GM12873 (cell line): ENCODE measurements around the gene ROCK2.

Experiments used
- CTCF ChIP-seq: IDR thresholded peaks from 2 replicates; pipeline ENCODE4 v1.5.1; 2012; ENCODE audit warnings: low read depth, mild to moderate bottlenecking, moderate library complexity, low read length, control low read depth; ENCODE audit not compliant: insufficient read depth; ENCODE audit errors: missing control alignments

Gene ROCK2

GRCh38 chr2:11375689-11376027, 31.2 kb upstream of the ROCK2 start:
- TF ChIP-seq CTCF: no peak

GRCh38 chr2:11375025-11375688, 30.7 kb upstream of the ROCK2 start:
- no peak for TF ChIP-seq CTCF

GRCh38 chr2:11373096-11373495, 28.7 kb upstream of the ROCK2 start:
- TF ChIP-seq CTCF: no peak

DNA sequence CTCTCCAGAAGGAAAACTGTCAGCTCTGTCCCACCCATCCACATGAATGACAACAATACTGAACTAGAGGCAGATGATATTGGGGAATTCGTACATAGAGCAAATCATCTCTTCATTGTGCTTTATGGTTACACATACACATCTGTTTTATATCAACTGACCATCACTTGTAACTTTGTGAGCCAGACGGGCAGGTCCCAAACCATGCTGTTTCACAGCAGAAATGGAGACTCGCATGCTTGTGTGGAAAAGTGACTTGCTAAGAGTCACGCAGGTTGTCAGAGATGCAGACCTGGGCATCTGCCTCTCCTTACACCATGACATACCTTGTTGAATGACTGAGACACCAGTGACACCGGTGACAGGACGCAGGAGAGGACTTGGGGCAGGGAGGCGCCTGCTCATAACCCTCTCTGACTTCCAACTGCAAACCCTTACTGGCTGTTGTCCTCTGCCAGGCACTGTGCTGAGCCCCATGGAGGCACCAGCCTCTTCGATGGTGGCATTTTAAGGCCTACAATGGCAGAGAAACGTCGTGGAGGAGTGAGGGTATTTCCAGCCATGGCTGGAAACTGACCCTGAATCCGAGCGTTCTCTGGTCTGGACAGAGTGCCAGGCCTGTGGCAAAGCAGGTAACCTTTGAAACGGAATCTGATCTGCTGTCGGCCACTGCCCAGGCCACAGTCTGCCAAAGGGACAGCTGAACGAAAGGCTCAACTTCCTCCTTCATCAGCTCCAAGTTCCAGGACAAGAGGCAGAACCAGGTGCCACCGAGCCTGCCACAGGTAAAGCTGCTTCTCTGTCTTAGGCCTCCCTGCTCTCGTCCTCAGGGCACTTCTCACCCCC, 26.9 kb upstream of the ROCK2 start:
- no peak for TF ChIP-seq CTCF

DNA sequence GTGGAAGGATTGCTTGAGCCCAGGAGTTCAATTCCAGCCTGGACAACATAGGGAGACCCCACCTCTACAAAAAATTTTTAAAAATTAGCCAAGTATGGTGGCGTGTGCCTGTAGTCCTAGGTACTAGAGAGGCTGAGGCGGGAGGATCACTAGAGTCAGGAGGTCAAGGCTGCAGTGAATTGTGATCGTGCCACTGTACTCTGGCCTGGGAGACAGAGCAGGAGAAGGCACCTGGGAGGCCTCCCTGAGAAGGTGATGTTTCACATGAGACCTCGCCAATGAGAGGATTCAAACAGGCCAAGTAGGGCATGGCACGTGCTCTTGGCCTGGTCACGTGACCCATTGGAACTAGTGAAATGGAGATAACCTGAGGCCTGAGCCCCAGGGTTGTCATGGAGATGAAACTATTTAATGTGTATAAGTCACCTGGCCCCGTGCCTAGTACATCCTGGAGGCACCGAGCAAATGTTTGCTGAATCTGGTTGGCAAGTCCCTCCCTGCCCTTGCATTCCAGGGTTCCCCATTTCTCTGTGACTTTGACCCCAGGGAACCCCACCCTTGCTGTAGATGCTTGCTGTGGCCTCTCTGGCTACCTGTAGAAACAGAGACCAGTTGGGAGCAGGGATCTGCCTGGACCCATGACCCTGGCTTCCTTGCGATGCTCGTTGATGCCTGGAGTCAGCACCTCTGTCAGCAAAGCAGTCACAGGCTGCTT, 26.1 kb upstream of the ROCK2 start:
- no peak for TF ChIP-seq CTCF

DNA sequence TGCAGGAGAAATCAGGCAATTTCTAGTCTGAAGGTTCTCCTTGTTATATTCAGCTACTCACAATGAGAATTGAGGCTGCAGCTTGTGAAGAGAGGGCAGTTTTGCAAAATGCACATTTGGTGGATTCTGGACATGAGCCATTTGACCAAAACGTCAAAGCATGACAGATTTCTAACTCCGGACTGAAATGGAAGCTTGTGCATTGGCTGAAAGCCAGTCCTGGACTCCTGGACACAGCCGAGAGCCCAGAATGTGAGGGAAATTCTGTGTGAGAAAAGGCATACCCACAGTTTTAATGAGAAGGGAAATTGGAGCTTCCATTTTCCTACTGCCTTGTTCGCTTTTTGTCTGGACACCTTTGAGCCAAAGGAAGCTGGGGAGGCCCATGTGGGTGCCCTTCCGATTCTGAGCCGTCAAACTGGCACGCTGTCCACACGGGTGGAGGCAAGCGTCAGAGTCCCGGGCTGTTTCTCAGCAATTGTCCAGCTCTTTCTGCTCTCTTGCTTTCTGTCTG, 23.7 kb upstream of the ROCK2 start:
- no peak for TF ChIP-seq CTCF

DNA sequence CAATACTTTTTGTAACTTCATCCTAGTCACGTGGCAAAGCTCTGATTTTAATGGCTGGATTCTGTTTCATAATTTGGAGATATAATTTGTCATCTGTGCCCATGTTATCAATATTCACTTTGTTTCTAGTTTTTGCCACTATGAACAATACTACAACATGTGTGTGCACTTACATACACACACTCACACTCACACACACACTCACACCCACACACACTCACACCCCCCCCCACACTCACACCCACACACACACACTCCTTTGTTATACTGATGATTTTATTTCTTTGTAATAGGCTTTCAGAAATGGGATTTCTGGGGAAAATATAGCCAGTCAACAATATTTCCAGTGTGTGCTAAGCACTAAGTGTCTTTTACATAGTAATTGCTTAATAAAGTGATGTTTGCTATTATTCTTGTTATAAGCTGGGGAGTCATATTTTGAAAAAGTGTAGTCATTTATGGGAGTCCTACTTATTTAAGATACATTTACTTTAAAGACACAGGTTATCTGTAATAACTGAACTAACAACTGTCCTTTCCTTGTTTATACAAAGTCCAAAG, 22.8 kb upstream of the ROCK2 start:
- no peak for TF ChIP-seq CTCF
